ENCODE results near the gene TMOD2. TPM values are rescaled to one million over a fixed set of nuclear protein-coding genes. Genes with fewer than 3 reads are reported as not detected.

TMOD2 gene
- 8.0 and 11.2 TPM in 2 replicates for total RNA-seq
- polyA plus RNA-seq: 5.4 and 7.0 TPM in 2 replicates
- polyA plus RNA-seq (2012): 4.8 and 6.6 TPM in 2 replicates
- 1.8 and 3.0 TPM in 2 replicates for polyA minus RNA-seq (ENCODE audit: low replicate concordance)

- DNase-seq (ENCODE audit: low read depth in 2 of 2): peak; percentile 29 to 43
- Histone ChIP-seq H3K4me1 (ENCODE audit: control insufficient read depth, extremely low read depth, insufficient read depth, low read length) (no peaks in the 10 kb centered on the region), H3K4me3 (replicated peaks in 1 of 4; ENCODE audit: control extremely low read depth in 1 of 4, insufficient read depth in 1 of 4, low read depth in 3 of 4, low read length in 4 of 4) (peak within 1 kb of the TSS; percentile 39 to 70 (median 60)), H3K27ac (ENCODE audit: insufficient read depth, low read length) (no peak within 1 kb of the TSS), H3K9ac (ENCODE audit: insufficient read depth, low read length) (no peak within 1 kb of the TSS), H3K9me3 (ENCODE audit: control insufficient read depth, insufficient read depth, low read depth, low read length) (no peaks in the 10 kb centered on the region), H3K4me2 (ENCODE audit: extremely low read depth, insufficient read depth, low read length) (peak within 1 kb of the TSS; percentile 67), H2AFZ (ENCODE audit: low read length) (peak within 1 kb of the TSS; percentile 67), H4K20me1 (ENCODE audit: control insufficient read depth, extremely low read depth, insufficient read depth, low read length) (no peaks in the 10 kb centered on the region), H3K79me2 (ENCODE audit: control insufficient read depth, insufficient read depth, low read length) (no peaks in the 10 kb centered on the region), H3K36me3 (ENCODE audit: control insufficient read depth, insufficient read depth, low read length) (no peaks in the 10 kb centered on the region), H3K27me3 (ENCODE audit: control insufficient read depth, insufficient read depth, low read length) (peaks cover 20% of the 10 kb centered on the region)
- TF ChIP-seq EZH2 (IDR thresholded peaks at IDR 0.05; ENCODE audit: low read length, missing control alignments) (no peak), CTCF (conservative IDR thresholded peaks at IDR 0.05 in 1 of 2, IDR thresholded peaks at IDR 0.05 in 1 of 2; ENCODE audit: low read depth in 1 of 2, low read length in 2 of 2) (no peak)
Observed at GRCh38 chr15:51750792-51751696, at the start of gene TMOD2. TSS of gene TMOD2 (plus strand) at chr15:51751597. CDS start at chr15:51766442, 14,845 bp downstream.

GRCh38 chr15:51702710-51703109 is 48.7 kb upstream of the TMOD2 start:
- Histone ChIP-seq H2AFZ (ENCODE audit: low read length) (no peak overlapping the region), H3K79me2 (ENCODE audit: control insufficient read depth, insufficient read depth, low read length) (no peaks in the 10 kb centered on the region), H3K27me3 (ENCODE audit: control insufficient read depth, insufficient read depth, low read length) (no peaks in the 10 kb centered on the region), H3K27ac (ENCODE audit: insufficient read depth, low read length) (no peak overlapping the region), H3K9ac (ENCODE audit: insufficient read depth, low read length) (no peak overlapping the region), H3K4me3 (replicated peaks in 1 of 4; ENCODE audit: control extremely low read depth in 1 of 4, insufficient read depth in 1 of 4, low read depth in 3 of 4, low read length in 4 of 4) (no peak overlapping the region), H3K36me3 (ENCODE audit: control insufficient read depth, insufficient read depth, low read length) (no peaks in the 10 kb centered on the region), H3K9me3 (ENCODE audit: control insufficient read depth, insufficient read depth, low read depth, low read length) (no peaks in the 10 kb centered on the region), H3K4me2 (ENCODE audit: extremely low read depth, insufficient read depth, low read length) (no peak overlapping the region), H4K20me1 (ENCODE audit: control insufficient read depth, extremely low read depth, insufficient read depth, low read length) (no peaks in the 10 kb centered on the region), H3K4me1 (ENCODE audit: control insufficient read depth, extremely low read depth, insufficient read depth, low read length) (no peaks in the 10 kb centered on the region)
- TF ChIP-seq CTCF (conservative IDR thresholded peaks at IDR 0.05 in 1 of 2, IDR thresholded peaks at IDR 0.05 in 1 of 2; ENCODE audit: low read depth in 1 of 2, low read length in 2 of 2) (no peak), EZH2 (IDR thresholded peaks at IDR 0.05; ENCODE audit: low read length, missing control alignments) (no peak)
- no peak for DNase-seq (ENCODE audit: low read depth in 2 of 2)

- no peak overlapping the region for H2AFZ ChIP-seq (ENCODE audit: low read length)
- H3K79me2 ChIP-seq (ENCODE audit: control insufficient read depth, insufficient read depth, low read length): no peaks in the 10 kb centered on the region
- H3K9ac ChIP-seq (ENCODE audit: insufficient read depth, low read length): no peak overlapping the region
- no peaks in the 10 kb centered on the region for H3K4me1 ChIP-seq (ENCODE audit: control insufficient read depth, extremely low read depth, insufficient read depth, low read length)
- H3K4me2 ChIP-seq (ENCODE audit: extremely low read depth, insufficient read depth, low read length): no peak overlapping the region
- no peak overlapping the region for H3K4me3 ChIP-seq (replicated peaks in 1 of 4; ENCODE audit: control extremely low read depth in 1 of 4, insufficient read depth in 1 of 4, low read depth in 3 of 4, low read length in 4 of 4)
- peak in 1 of 2 donors; percentile 62 for DNase-seq (ENCODE audit: low read depth in 2 of 2)
- no peaks in the 10 kb centered on the region for H3K27me3 ChIP-seq (ENCODE audit: control insufficient read depth, insufficient read depth, low read length)
- TF ChIP-seq CTCF (conservative IDR thresholded peaks at IDR 0.05 in 1 of 2, IDR thresholded peaks at IDR 0.05 in 1 of 2; ENCODE audit: low read depth in 1 of 2, low read length in 2 of 2) (no peak), EZH2 (IDR thresholded peaks at IDR 0.05; ENCODE audit: low read length, missing control alignments) (no peak)
- no peak overlapping the region for H3K27ac ChIP-seq (ENCODE audit: insufficient read depth, low read length)
- no peaks in the 10 kb centered on the region for H3K36me3 ChIP-seq (ENCODE audit: control insufficient read depth, insufficient read depth, low read length)
- no peaks in the 10 kb centered on the region for H3K9me3 ChIP-seq (ENCODE audit: control insufficient read depth, insufficient read depth, low read depth, low read length)
- no peaks in the 10 kb centered on the region for H4K20me1 ChIP-seq (ENCODE audit: control insufficient read depth, extremely low read depth, insufficient read depth, low read length)
Observed at GRCh38 chr15:51706291-51706690, 45.1 kb upstream of the TMOD2 start.

Data from fibroblast of lung (primary cell).